NCI-H1694 treated with DMSO at 0.1 percent for 48 hours (cell line): ENCODE data around the gene FANCE.

Experiments used
- DNase-seq: peaks from one replicate; lab custom pipeline; 2025; lab: John Stamatoyannopoulos, UW

FANCE gene

GRCh38 chr6:35468181-35468979, 16.2 kb downstream of the FANCE start, which contains the start of gene RPL10A:
Gene RPL10A (plus strand): TSS chr6:35468401. CDS start chr6:35468435, 34 bp downstream.
- peak; percentile 87 for DNase-seq

GRCh38 chr6:35468980-35469750, 17.0 kb downstream of the FANCE start:
- no peak for DNase-seq

- no peak for DNase-seq
Measured at GRCh38 chr6:35469751-35470662, 17.9 kb downstream of the FANCE start.

- DNase-seq: no peak
Measured at GRCh38 chr6:35470663-35471120, 18.6 kb downstream of the FANCE start.

GRCh38 chr6:35471836-35472345, 19.8 kb downstream of the FANCE start:
- DNase-seq: no peak

- no peak for DNase-seq
Measured at GRCh38 chr6:35473075-35473849, 21.1 kb downstream of the FANCE start.

GRCh38 chr6:35473850-35474130, 21.7 kb downstream of the FANCE start:
- no peak for DNase-seq

- no peak for DNase-seq
Measured at GRCh38 chr6:35474131-35474941, 22.2 kb downstream of the FANCE start.

- no peak for DNase-seq
Measured at GRCh38 chr6:35474942-35475570, 22.9 kb downstream of the FANCE start.

GRCh38 chr6:35475573-35475972, 23.4 kb downstream of the FANCE start:
- no peak for DNase-seq

- DNase-seq: no peak
Measured at GRCh38 chr6:35476004-35476403, 23.9 kb downstream of the FANCE start.

GRCh38 chr6:35477028-35477427, 24.9 kb downstream of the FANCE start:
- no peak for DNase-seq

- DNase-seq: no peak
Measured at GRCh38 chr6:35477551-35478179, 25.5 kb downstream of the FANCE start.

GRCh38 chr6:35478259-35478658, 26.1 kb downstream of the FANCE start:
- DNase-seq: no peak

GRCh38 chr6:35480176-35480575, 28.0 kb downstream of the FANCE start:
- DNase-seq: no peak

GRCh38 chr6:35481226-35481625, 29.1 kb downstream of the FANCE start:
- no peak for DNase-seq

- no peak for DNase-seq
Measured at GRCh38 chr6:35483062-35483461, 30.9 kb downstream of the FANCE start.

GRCh38 chr6:35483490-35483889, 31.4 kb downstream of the FANCE start:
- no peak for DNase-seq

- no peak for DNase-seq
Measured at GRCh38 chr6:35483893-35484645, 31.9 kb downstream of the FANCE start.
